Measurements from ENCODE around the gene ACP7.

Gene ACP7

DNA sequence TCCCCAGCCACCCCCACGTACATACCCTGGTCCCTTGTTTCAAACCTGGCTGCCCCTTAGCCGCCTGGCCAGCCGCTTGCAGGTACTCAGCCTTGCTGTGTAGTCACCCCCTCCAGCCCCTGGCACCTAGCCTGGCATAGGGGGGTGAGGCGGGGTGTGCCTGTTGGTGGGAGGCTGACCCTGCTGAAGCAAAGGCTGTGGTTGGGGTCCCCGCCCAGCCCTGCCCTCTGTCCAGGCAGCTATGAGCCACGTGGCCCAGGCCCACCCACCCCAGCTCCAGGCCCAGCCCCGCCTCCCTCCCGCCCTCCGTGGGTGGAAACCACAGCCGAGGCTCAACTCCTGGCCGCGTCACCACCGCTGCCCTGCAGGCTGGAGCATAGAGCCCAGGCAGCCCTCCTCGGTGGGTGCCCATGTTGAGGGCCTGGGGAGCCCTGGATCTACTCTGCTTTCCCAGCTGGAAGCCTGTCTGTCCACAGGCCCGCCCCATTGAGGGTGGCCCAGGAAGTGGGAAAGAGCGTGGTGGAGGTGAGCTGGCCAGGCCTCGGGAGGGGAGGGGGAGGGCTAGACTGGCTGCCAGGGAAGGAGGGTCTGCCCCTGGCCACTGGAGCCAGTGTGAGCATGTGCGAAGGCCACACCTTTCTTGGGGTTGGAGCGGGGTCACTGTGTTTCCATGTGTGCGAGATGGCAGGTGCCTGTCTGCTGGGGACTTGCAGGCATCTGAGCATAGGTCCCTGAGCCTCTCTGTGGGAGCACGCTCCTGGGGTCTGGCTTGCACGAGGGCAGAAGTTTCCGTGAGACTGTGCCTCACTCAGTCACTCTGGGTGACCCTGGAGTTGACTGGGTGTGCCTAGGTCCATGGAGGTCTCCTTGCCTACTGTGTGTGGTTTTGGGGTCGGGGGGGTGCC lies 72.4 kb downstream of the ACP7 start:
- Histone ChIP-seq H3K27me3 (ENCODE audit: control insufficient read depth, insufficient read depth, low read length) (no peaks in the 10 kb centered on the region), H3K9me3 (ENCODE audit: control insufficient read depth, insufficient read depth, low read length) (no peaks in the 10 kb centered on the region), H3K4me3 (ENCODE audit: low read depth, low read length) (no peak overlapping the region), H3K9ac (ENCODE audit: low read depth, low read length) (peak overlapping the region; percentile 54), H3K4me1 (ENCODE audit: control insufficient read depth, insufficient read depth, low read length) (peaks cover 4% of the 10 kb centered on the region), H3K36me3 (ENCODE audit: control insufficient read depth, insufficient read depth, low read length) (no peaks in the 10 kb centered on the region)

DNA sequence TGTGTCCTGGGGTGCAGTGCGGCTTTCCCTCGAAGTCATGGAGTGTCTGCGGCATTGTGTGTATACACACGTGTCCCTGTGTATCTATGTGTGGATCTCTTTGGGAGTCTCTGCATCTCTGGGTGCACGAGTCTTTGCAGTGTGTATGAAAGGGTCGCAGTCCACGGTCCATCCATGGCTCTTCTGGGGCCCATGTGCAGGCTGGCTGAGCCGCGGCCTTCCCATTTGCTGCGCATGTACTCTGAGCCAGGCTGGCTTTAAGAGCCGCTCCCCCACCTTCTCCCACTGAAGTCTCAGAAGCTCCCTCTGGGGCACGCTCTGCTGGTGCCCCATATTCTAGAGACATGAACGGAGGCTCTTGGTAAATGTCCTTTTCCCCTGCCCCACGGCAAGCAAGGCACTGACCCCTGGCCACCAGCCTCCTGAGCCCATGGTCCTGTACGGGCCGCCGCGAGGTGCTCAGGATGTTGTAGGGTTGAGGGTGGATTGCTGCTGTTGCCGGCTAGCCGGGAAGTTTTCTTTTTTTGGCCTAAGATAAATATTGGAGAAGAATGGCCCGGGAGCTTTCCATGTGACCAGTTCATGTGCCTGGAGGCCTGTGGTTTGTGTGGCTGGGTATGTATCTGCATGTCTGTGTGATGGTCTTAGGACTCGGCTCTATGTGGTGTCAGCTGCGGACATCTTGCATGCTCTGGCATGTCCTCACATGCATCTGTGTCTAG lies 73.3 kb downstream of the ACP7 start:
- Histone ChIP-seq H3K9ac (ENCODE audit: low read depth, low read length) (peak overlapping the region; percentile 54), H3K27me3 (ENCODE audit: control insufficient read depth, insufficient read depth, low read length) (no peaks in the 10 kb centered on the region), H3K36me3 (ENCODE audit: control insufficient read depth, insufficient read depth, low read length) (no peaks in the 10 kb centered on the region), H3K4me1 (ENCODE audit: control insufficient read depth, insufficient read depth, low read length) (peaks cover 4% of the 10 kb centered on the region), H3K4me3 (ENCODE audit: low read depth, low read length) (no peak overlapping the region), H3K9me3 (ENCODE audit: control insufficient read depth, insufficient read depth, low read length) (no peaks in the 10 kb centered on the region)

GRCh38 chr19:39157997-39158389 lies 73.8 kb downstream of the ACP7 start:
- no peak overlapping the region for H3K9ac ChIP-seq (ENCODE audit: low read depth, low read length)
- H3K4me3 ChIP-seq (ENCODE audit: low read depth, low read length): no peak overlapping the region
- peaks cover 5% of the 10 kb centered on the region for H3K4me1 ChIP-seq (ENCODE audit: control insufficient read depth, insufficient read depth, low read length)

GRCh38 chr19:39158646-39159260 lies 74.6 kb downstream of the ACP7 start:
- H3K4me3 ChIP-seq (ENCODE audit: low read depth, low read length): no peak overlapping the region
- no peaks in the 10 kb centered on the region for H3K9me3 ChIP-seq (ENCODE audit: control insufficient read depth, insufficient read depth, low read length)
- peaks cover 6% of the 10 kb centered on the region for H3K4me1 ChIP-seq (ENCODE audit: control insufficient read depth, insufficient read depth, low read length)
- no peaks in the 10 kb centered on the region for H3K36me3 ChIP-seq (ENCODE audit: control insufficient read depth, insufficient read depth, low read length)
- no peaks in the 10 kb centered on the region for H3K27me3 ChIP-seq (ENCODE audit: control insufficient read depth, insufficient read depth, low read length)
- no peak overlapping the region for H3K9ac ChIP-seq (ENCODE audit: low read depth, low read length)

More at GRCh38 chr19:39157997-39158389, 73.8 kb downstream of the ACP7 start:
- Histone ChIP-seq H3K27me3 (ENCODE audit: control insufficient read depth, insufficient read depth, low read length) (no peaks in the 10 kb centered on the region), H3K9me3 (ENCODE audit: control insufficient read depth, insufficient read depth, low read length) (no peaks in the 10 kb centered on the region), H3K36me3 (ENCODE audit: control insufficient read depth, insufficient read depth, low read length) (no peaks in the 10 kb centered on the region)

DNA sequence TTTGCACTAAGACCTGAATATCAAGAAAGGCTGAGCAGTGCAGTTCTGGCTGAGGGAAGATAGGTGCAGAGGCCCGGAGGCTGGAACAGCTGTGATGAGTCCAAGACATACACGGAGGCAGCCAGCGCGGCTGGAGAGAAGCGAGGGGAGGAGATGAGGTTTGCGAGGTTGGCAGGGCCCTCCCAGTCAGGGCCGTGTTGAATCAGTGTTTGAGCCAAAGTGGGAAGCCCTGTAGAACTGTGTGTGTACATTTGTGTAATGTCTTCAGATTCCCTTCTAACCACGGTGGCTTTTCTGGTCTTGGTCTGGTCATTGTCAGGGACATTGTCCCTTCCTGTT lies 76.3 kb downstream of the ACP7 start:
- peaks cover 2% of the 10 kb centered on the region for H3K4me1 ChIP-seq (ENCODE audit: control insufficient read depth, insufficient read depth, low read length)
- H3K4me3 ChIP-seq (ENCODE audit: low read depth, low read length): no peak overlapping the region
- no peak overlapping the region for H3K9ac ChIP-seq (ENCODE audit: low read depth, low read length)
- no peaks in the 10 kb centered on the region for H3K36me3 ChIP-seq (ENCODE audit: control insufficient read depth, insufficient read depth, low read length)
- no peaks in the 10 kb centered on the region for H3K27me3 ChIP-seq (ENCODE audit: control insufficient read depth, insufficient read depth, low read length)
- H3K9me3 ChIP-seq (ENCODE audit: control insufficient read depth, insufficient read depth, low read length): no peaks in the 10 kb centered on the region

Data from iPS-15b (cell line).